ENCODE measurements around the gene CFAP97.
"Not testable (repeated sequence)": the region's sequence is repeated elsewhere in the genome, so short reads cannot be mapped to it uniquely, and the experiment has no call there.

Gene CFAP97

GRCh38 chr4:185225940-185226339 is 22.1 kb upstream of the CFAP97 start:
- DNase-seq = no peak
- intact Hi-C loops (cut with DNase I) = no loop called here

- intact Hi-C loops (cut with DNase I) = no loop called here
- DNase-seq = no peak
Observed at GRCh38 chr4:185224597-185224996, 20.8 kb upstream of the CFAP97 start.

GRCh38 chr4:185222598-185222997 is 18.8 kb upstream of the CFAP97 start:
- DNase-seq = no peak
- intact Hi-C loops (cut with DNase I) = no loop called here

- intact Hi-C loops (cut with DNase I) = no loop called here
- no peak for DNase-seq
Observed at GRCh38 chr4:185221912-185222311, 18.1 kb upstream of the CFAP97 start.

- no peak for DNase-seq
- intact Hi-C loops (cut with DNase I) = no loop called here
Observed at GRCh38 chr4:185221491-185221890, 17.7 kb upstream of the CFAP97 start.

- intact Hi-C loops (cut with DNase I) = no loop called here
- DNase-seq = peak in 5 of 10 donors; percentile 34 to 82 (median 45)
Observed at GRCh38 chr4:185219551-185220344, 15.9 kb upstream of the CFAP97 start.

- intact Hi-C loops (cut with DNase I) = no loop called here
- DNase-seq = no peak
Observed at GRCh38 chr4:185218312-185218711, 14.5 kb upstream of the CFAP97 start.

- peak in 1 of 10 donors; percentile 42 for DNase-seq
- intact Hi-C loops (cut with DNase I) = no loop called here
Observed at GRCh38 chr4:185217408-185217975, 13.7 kb upstream of the CFAP97 start.

- intact Hi-C loops (cut with DNase I) = no loop called here
- DNase-seq = no peak
Observed at GRCh38 chr4:185215261-185215660, 11.5 kb upstream of the CFAP97 start.

- no peak for DNase-seq
- intact Hi-C loops (cut with DNase I) = loop anchor here (5.0 kb wide), 1 partner anchor 88 kb away; no protein-coding TSS in a partner anchor
Observed at GRCh38 chr4:185213877-185214276, 10.1 kb upstream of the CFAP97 start.

- DNase-seq = no peak
- intact Hi-C loops (cut with DNase I) = loop anchor here (5.0 kb wide), 1 partner anchor 90 kb away; no protein-coding TSS in a partner anchor
Observed at GRCh38 chr4:185212581-185212980, 8.8 kb upstream of the CFAP97 start.

- no peak for DNase-seq
- intact Hi-C loops (cut with DNase I) = loop anchor here (5.0 kb wide), 1 partner anchor 91 kb away; no protein-coding TSS in a partner anchor
Observed at GRCh38 chr4:185211641-185212040, 7.8 kb upstream of the CFAP97 start.

- no peak for DNase-seq
- intact Hi-C loops (cut with DNase I) = loop anchor here (5.0 kb wide), 1 partner anchor 91 kb away; no protein-coding TSS in a partner anchor
Observed at GRCh38 chr4:185211035-185211434, 7.2 kb upstream of the CFAP97 start.

GRCh38 chr4:185210102-185210981 is 6.5 kb upstream of the CFAP97 start:
- intact Hi-C loops (cut with DNase I) = loop anchor here (5.0 kb wide), 1 partner anchor 92 kb away; no protein-coding TSS in a partner anchor
- DNase-seq = peak in 8 of 10 donors; percentile 30 to 90 (median 41)

GRCh38 chr4:185209852-185210101 is 6.0 kb upstream of the CFAP97 start:
- intact Hi-C loops (cut with DNase I) = loop anchor here (5.0 to 10.0 kb wide), 2 partner anchors 93 to 215 kb away; partner anchors contain the start of gene UFSP2
- not testable (repeated sequence) for DNase-seq

GRCh38 chr4:185209031-185209851 is 5.4 kb upstream of the CFAP97 start, which contains the start of gene SNX25:
TSS of gene SNX25 (plus strand) at chr4:185209598. CDS start at chr4:185209827, 229 bp downstream.
- peak; percentile 71 to 98 (median 87) for DNase-seq
- intact Hi-C loops (cut with DNase I) = loop anchor here (10.0 kb wide), 1 partner anchor 216 kb away; the partner anchor contains the start of gene UFSP2

- intact Hi-C loops (cut with DNase I) = loop anchor here (10.0 kb wide), 1 partner anchor 217 kb away; the partner anchor contains the start of gene UFSP2
- no peak for DNase-seq
Observed at GRCh38 chr4:185207466-185207865, 3.7 kb upstream of the CFAP97 start.

GRCh38 chr4:185205697-185206342 is 2.0 kb upstream of the CFAP97 start:
- intact Hi-C loops (cut with DNase I) = loop anchor here (10.0 kb wide), 1 partner anchor 219 kb away; the partner anchor contains the start of gene UFSP2
- no peak for DNase-seq

GRCh38 chr4:185205073-185205472 is 1.3 kb upstream of the CFAP97 start:
- peak in 1 of 10 donors; percentile 38 for DNase-seq
- intact Hi-C loops (cut with DNase I) = loop anchor here (10.0 kb wide), 1 partner anchor 220 kb away; the partner anchor contains the start of gene UFSP2
